Progenitor cell of endocrine pancreas (in vitro differentiated cells): ENCODE data around the gene PSD. TPM values are rescaled to one million over a fixed set of nuclear protein-coding genes. Genes with fewer than 3 reads are reported as not detected.

ENCODE experiments used
- DNase-seq: peaks from one replicate; pipeline ENCODE4 v3.0.0; 2021; ENCODE audit warnings: low spot score; ENCODE audit not compliant: unreplicated experiment
- H3K27ac Mint-ChIP-seq: 2 replicates; pipeline ENCODE4 v1.8.0; 2021; ENCODE audit warnings: mild to moderate bottlenecking, moderate library complexity, mixed read lengths
- H3K27me3 Mint-ChIP-seq: 2 replicates; pipeline ENCODE4 v1.8.0; 2021; ENCODE audit warnings: mixed read lengths
- H3K36me3 Mint-ChIP-seq: 2 replicates; pipeline ENCODE4 v1.8.0; 2022; ENCODE audit warnings: mixed read lengths; ENCODE audit not compliant: insufficient read depth
- H3K4me1 Mint-ChIP-seq: 2 replicates; pipeline ENCODE4 v1.8.0; 2021; ENCODE audit warnings: low read depth, mixed read lengths
- H3K4me3 Mint-ChIP-seq: 2 replicates; pipeline ENCODE4 v1.8.0; 2021; ENCODE audit warnings: low read depth, mild to moderate bottlenecking, moderate library complexity, mixed read lengths
- H3K9me3 Mint-ChIP-seq: 2 replicates; pipeline ENCODE4 v1.8.0; 2021; ENCODE audit warnings: low read depth, mixed read lengths
- total RNA-seq: library from RNA; stranded (reverse); gene quantifications from 2 replicates; pipeline ENCODE4 v1.2.1, GENCODE V29; 2021
- TF ChIP-seq, protein P1 (sequence below): fragments of 200-600 bp; sonication (generic); IDR thresholded peaks from one replicate; pipeline ENCODE4 v1.5.0; 2021; ENCODE audit warnings: antibody characterized with exemption, mild to moderate bottlenecking; ENCODE audit not compliant: unreplicated experiment

PSD gene
- total RNA-seq, 1 donor from 2014 or later, result 8.9 TPM

DNA sequence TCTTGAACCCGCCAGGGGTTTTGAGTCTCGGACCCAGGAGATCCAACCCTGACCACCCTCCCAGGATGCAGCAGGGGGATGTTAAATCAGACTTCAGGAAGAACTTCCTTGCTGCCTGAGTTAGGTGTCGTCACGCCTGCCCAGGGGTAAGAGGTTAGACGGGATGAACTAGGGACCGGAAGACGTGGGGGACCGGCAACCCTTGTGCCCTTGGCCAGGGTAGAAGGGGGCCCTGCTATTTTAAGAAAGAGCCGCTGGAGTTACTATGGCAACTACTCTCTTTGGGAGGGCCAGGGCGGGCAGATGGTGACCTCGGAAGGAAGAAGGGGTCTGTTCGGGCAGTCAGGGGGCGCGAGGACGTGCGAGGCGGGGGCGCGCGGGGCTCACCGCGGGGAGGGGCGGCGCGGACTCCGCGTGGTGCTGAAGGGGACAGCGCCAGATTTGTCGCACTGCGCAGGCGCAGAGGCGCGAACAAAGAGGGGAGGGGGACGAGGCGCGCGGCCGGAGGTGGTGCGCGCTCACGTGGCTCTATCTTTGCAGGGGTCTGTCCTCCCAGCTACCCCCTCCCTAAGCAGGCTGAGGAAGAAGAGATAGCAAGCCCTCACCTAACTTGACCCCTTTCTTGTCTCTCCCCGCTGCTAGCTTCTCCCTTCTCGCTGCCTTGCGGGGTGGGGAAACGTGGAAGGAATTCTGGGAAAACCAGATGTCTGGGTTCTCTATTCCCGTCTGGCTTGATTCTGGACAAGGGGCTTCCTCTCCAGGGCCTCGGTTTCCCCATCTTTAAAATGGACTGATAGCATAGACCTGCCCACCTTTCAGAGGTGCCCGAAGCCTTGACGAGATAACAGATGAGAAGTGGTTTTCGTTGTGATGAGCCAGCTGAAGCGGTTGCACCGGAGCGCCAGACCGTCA is 940 bp upstream of the PSD start:
- peak; percentile 76 for DNase-seq
- Mint-ChIP-seq H3K4me3 (peak overlapping the region; percentile 99), H3K27me3 (peaks cover 31% of the 10 kb centered on the region), H3K4me1 (peaks cover 16% of the 10 kb centered on the region), H3K36me3 (no peaks in the 10 kb centered on the region), H3K9me3 (no peaks in the 10 kb centered on the region), H3K27ac (peak overlapping the region; percentile 97)
- TF ChIP-seq, protein P1, sequence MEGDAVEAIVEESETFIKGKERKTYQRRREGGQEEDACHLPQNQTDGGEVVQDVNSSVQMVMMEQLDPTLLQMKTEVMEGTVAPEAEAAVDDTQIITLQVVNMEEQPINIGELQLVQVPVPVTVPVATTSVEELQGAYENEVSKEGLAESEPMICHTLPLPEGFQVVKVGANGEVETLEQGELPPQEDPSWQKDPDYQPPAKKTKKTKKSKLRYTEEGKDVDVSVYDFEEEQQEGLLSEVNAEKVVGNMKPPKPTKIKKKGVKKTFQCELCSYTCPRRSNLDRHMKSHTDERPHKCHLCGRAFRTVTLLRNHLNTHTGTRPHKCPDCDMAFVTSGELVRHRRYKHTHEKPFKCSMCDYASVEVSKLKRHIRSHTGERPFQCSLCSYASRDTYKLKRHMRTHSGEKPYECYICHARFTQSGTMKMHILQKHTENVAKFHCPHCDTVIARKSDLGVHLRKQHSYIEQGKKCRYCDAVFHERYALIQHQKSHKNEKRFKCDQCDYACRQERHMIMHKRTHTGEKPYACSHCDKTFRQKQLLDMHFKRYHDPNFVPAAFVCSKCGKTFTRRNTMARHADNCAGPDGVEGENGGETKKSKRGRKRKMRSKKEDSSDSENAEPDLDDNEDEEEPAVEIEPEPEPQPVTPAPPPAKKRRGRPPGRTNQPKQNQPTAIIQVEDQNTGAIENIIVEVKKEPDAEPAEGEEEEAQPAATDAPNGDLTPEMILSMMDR, result no peak

DNA sequence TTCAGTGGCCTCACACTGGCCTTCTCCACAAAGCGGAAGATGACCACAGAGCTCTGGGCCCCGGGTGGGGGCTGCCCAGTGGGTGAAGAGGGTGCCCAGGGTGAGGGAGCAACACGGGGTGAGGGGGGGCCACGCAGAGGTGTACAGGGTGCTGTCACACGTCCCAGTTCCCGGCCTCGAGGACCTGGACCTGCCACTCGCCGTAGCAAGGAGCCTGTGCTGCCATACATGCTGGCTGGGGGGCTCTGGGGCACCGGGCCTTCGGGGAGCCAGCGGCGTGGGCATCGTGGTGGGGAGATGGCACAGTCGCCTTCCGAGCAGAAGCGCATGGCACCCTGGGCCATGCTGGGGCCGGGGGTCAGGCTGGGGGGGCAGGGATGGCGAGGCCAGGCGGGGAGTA is 1.9 kb downstream of the PSD start:
- H3K4me3 Mint-ChIP-seq, result no peak overlapping the region
- TF ChIP-seq, protein P1, result no peak
- no peaks in the 10 kb centered on the region for H3K36me3 Mint-ChIP-seq
- no peak for DNase-seq
- peaks cover 12% of the 10 kb centered on the region for H3K4me1 Mint-ChIP-seq
- no peaks in the 10 kb centered on the region for H3K9me3 Mint-ChIP-seq
- no peak overlapping the region for H3K27ac Mint-ChIP-seq
- peaks cover 50% of the 10 kb centered on the region for H3K27me3 Mint-ChIP-seq

DNA sequence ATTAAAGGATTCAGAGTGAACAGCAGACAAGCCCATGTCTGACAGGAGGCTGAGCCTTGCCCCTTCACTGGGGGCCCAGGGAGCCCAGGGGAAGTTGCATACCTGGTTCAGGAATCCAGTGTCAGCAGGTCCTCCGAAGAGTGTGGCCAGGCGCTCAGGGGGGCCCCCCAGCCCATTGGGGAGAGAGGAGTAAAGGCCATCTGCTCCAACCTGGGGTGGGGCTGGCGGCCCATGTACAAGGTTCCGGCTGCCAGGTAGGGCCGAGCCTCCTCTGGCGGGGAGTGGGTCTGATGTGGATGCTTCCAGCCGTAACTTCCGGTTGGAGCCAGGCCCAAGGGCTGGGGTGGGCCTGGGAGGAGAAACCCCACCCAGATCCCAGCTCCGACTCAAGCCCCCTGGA is 2.3 kb downstream of the PSD start:
- Mint-ChIP-seq H3K4me3 (no peak overlapping the region), H3K9me3 (no peaks in the 10 kb centered on the region), H3K36me3 (no peaks in the 10 kb centered on the region), H3K4me1 (peaks cover 13% of the 10 kb centered on the region), H3K27me3 (peaks cover 55% of the 10 kb centered on the region), H3K27ac (no peak overlapping the region)
- TF ChIP-seq, protein P1, result no peak
- no peak for DNase-seq

DNA sequence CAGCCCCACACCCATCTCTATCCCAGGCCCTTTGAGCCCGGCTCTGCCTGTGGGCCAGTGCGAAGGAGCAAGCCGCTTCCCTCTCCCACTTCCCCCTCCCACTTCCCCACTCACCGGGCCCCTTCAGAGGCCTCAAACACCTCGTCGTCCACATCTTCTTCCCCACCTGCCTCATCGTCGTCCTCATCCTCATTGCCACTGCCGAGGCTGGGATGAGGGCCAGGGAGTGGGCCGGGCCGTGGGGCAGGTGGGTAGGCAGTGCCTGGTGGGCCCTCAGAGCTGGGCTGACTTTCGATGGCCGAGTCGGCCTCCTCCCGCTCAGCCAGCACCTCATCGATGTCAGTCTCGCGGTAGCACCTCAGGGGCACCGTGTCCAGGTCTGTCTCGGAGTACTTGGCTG is 3.8 kb downstream of the PSD start:
- DNase-seq, result no peak
- TF ChIP-seq, protein P1, result no peak
- Mint-ChIP-seq H3K4me1 (peaks cover 14% of the 10 kb centered on the region), H3K9me3 (no peaks in the 10 kb centered on the region), H3K27ac (no peak overlapping the region), H3K4me3 (no peak overlapping the region), H3K36me3 (no peaks in the 10 kb centered on the region), H3K27me3 (peaks cover 65% of the 10 kb centered on the region)

DNA sequence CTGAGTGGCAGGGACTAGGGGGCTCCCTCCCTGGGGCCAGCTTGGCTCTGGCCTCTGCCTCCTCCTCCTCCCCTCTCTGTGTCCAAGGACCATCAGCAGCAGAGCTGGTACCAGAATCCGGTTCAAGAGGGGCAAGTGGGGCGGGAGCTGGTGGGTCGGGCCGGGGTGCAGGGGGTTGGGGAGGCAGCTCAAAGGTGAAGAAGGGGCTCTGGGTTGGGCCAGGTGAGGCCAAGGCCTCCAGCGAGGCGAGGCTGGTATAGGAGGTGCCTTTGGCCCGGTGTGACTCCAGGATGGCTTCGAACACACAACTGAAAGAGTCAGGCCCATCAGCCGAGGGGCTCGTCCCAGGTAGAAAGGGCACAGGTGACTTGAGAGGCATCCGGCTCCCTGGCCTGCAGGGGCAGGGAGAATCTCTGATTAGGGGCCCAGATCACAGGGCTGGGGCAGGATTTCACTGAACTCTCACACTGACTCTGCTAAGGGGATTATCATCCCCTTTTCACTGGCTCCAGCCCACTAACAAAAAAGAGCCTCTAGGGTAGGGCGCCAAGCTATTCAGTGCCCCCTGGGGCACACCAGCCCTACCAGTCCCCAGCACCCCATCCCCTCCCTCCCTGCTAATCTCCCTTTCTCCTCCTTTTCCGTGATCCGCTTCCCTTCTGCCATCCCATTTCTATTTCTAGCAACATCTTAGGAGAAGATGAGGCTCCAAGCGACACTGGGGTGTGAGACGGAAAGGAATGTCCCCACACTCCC is 4.6 kb downstream of the PSD start:
- H3K9me3 Mint-ChIP-seq, result no peaks in the 10 kb centered on the region
- TF ChIP-seq, protein P1, result no peak
- no peak for DNase-seq
- H3K27ac Mint-ChIP-seq, result no peak overlapping the region
- H3K27me3 Mint-ChIP-seq, result peaks cover 67% of the 10 kb centered on the region
- H3K4me3 Mint-ChIP-seq, result no peak overlapping the region
- peaks cover 13% of the 10 kb centered on the region for H3K4me1 Mint-ChIP-seq
- H3K36me3 Mint-ChIP-seq, result no peaks in the 10 kb centered on the region
